HepG2 (cell line): Measurements from ENCODE around the gene PRADC1. TPM values are rescaled to one million over a fixed set of nuclear protein-coding genes. Genes with fewer than 3 reads are reported as not detected.

ENCODE experiments used
- ARID3A ChIP-seq: IDR thresholded peaks from 2 replicates; pipeline ENCODE4 v1.6.1; 2012; ENCODE audit warnings: low read depth, low read length, improper control_type of control experiment
- BCL6 ChIP-seq: IDR thresholded peaks from 2 replicates; pipeline ENCODE4 v1.6.1; 2016; ENCODE audit warnings: missing genetic modification reagents, missing compliant biosample characterization
- E2F5 ChIP-seq: sonication (generic); formaldehyde crosslinking; conservative IDR thresholded peaks from 2 replicates; pipeline ENCODE4 v1.4.0; 2020; ENCODE audit warnings: missing genetic modification reagents
- ELK4 ChIP-seq: sonication (generic); formaldehyde crosslinking; IDR thresholded peaks from 2 replicates; pipeline ENCODE4 v1.9.0; 2021; ENCODE audit warnings: missing genetic modification reagents, borderline replicate concordance
- FOXP4 ChIP-seq: sonication (generic); formaldehyde crosslinking; IDR thresholded peaks from 2 replicates; pipeline ENCODE4 v1.4.0; 2020; ENCODE audit warnings: missing genetic modification reagents
- ISL2 ChIP-seq: sonication (generic); formaldehyde crosslinking; IDR thresholded peaks from 2 replicates; pipeline ENCODE4 v1.5.0; 2020; ENCODE audit warnings: missing genetic modification reagents
- KDM2A ChIP-seq: sonication (generic); formaldehyde crosslinking; IDR thresholded peaks from 2 replicates; pipeline ENCODE4 v1.4.0; 2020; ENCODE audit warnings: low read depth, missing genetic modification reagents, borderline replicate concordance
- MAF1 ChIP-seq: sonication (generic); formaldehyde crosslinking; IDR thresholded peaks from 2 replicates; pipeline ENCODE4 v1.5.0; 2020; ENCODE audit warnings: missing genetic modification reagents, borderline replicate concordance
- PHF20 ChIP-seq: sonication (generic); formaldehyde crosslinking; IDR thresholded peaks from 2 replicates; pipeline ENCODE4 v1.5.0; 2020; ENCODE audit warnings: mild to moderate bottlenecking, missing genetic modification reagents
- PREB ChIP-seq: sonication (generic); formaldehyde crosslinking; IDR thresholded peaks from 2 replicates; pipeline ENCODE4 v1.4.0; 2020; ENCODE audit warnings: missing genetic modification reagents
- RAD21 ChIP-seq: fragments of 450-650 bp; formaldehyde crosslinking; IDR thresholded peaks from 2 replicates; pipeline ENCODE4 v1.5.0; 2020; ENCODE audit warnings: mild to moderate bottlenecking
- RARG ChIP-seq: sonication (generic); formaldehyde crosslinking; IDR thresholded peaks from 2 replicates; pipeline ENCODE4 v1.4.0; 2020; ENCODE audit warnings: low read depth, mild to moderate bottlenecking, missing genetic modification reagents
- SMAD9 ChIP-seq: sonication (generic); formaldehyde crosslinking; IDR thresholded peaks from 2 replicates; pipeline ENCODE4 v1.5.1; 2020; ENCODE audit warnings: mild to moderate bottlenecking, missing genetic modification reagents
- TARDBP ChIP-seq: sonication (generic); formaldehyde crosslinking; IDR thresholded peaks from 2 replicates; pipeline ENCODE4 v1.8.0; 2022; ENCODE audit warnings: mild to moderate bottlenecking, missing genetic modification reagents
- ZBTB3 ChIP-seq: sonication (generic); formaldehyde crosslinking; IDR thresholded peaks from 2 replicates; pipeline ENCODE4 v1.4.0; 2020; ENCODE audit warnings: low read depth, mild to moderate bottlenecking, moderate library complexity, missing genetic modification reagents, borderline replicate concordance
- ZFY ChIP-seq: sonication (generic); formaldehyde crosslinking; IDR thresholded peaks from 2 replicates; pipeline ENCODE4 v1.4.0; 2020; ENCODE audit warnings: missing genetic modification reagents
- ZNF234 ChIP-seq: sonication (generic); formaldehyde crosslinking; conservative IDR thresholded peaks from 2 replicates; pipeline ENCODE4 v1.5.1; 2020; ENCODE audit warnings: mild to moderate bottlenecking, missing genetic modification reagents
- ZNF484 ChIP-seq: sonication (generic); formaldehyde crosslinking; IDR thresholded peaks from 2 replicates; pipeline ENCODE4 v1.5.1; 2020; ENCODE audit warnings: mild to moderate bottlenecking, low read depth, missing genetic modification reagents, borderline replicate concordance
- ZNF510 ChIP-seq: sonication (generic); formaldehyde crosslinking; IDR thresholded peaks from 2 replicates; pipeline ENCODE4 v1.4.0; 2020; ENCODE audit warnings: low read depth, mild to moderate bottlenecking, missing genetic modification reagents
- ZNF639 ChIP-seq: conservative IDR thresholded peaks from 2 replicates; pipeline ENCODE4 v1.6.1; 2018; ENCODE audit warnings: missing genetic modification reagents
- ZNF891 ChIP-seq: sonication (generic); formaldehyde crosslinking; IDR thresholded peaks from 2 replicates; pipeline ENCODE4 v1.5.0; 2020; ENCODE audit warnings: mild to moderate bottlenecking, missing genetic modification reagents
- ZSCAN25 ChIP-seq: sonication (generic); formaldehyde crosslinking; IDR thresholded peaks from 2 replicates; pipeline ENCODE4 v1.8.0; 2022; ENCODE audit warnings: mild to moderate bottlenecking, missing genetic modification reagents
- polyA plus RNA-seq, 8 experiments: library from polyadenylated mRNA; depleted of rRNA in 3 of 8; stranded (reverse) in 7 of 8; unstranded in 1 of 8; fragments of >200 nt; fragmentation: Illumina TruSeq in 4 of 8; extraction: Trizol in 4 of 8; gene quantifications; 2 replicates each; pipeline versions ENCODE4 v1.2.1 to v1.2.3, GENCODE V29; 2011 to 2016; ENCODE audit warnings: low read depth in 4 of 8, missing spikeins in 1 of 8, mixed read lengths in 1 of 8; ENCODE audit not compliant: insufficient read depth in 1 of 8
- total RNA-seq, 5 experiments: library from RNA; depleted of rRNA; stranded (reverse); fragments of >200 nt; fragmentation: Illumina TruSeq; extraction: Trizol; gene quantifications; 2 replicates each; pipeline ENCODE4 v1.2.3, GENCODE V29; 2016; ENCODE audit warnings: low read depth in 1 of 5

PRADC1 gene
- total and polyA plus RNA-seq, 2 of the 13 experiments (the other 11 are each of a cell fraction or from before 2014, with no cell fraction given) = 12.1 to 37.2 TPM

GRCh38 chr2:73212448-73213176 is 20.4 kb downstream of the PRADC1 start (continued):
- peak; percentile 46 for TF ChIP-seq BCL6
- no peak for TF ChIP-seq FOXP4 (CRISPR knock-in tag)
- no peak for TF ChIP-seq ZFY (CRISPR knock-in tag)
- TF ChIP-seq ISL2 (CRISPR knock-in tag) = 0 out of 2 replicates have a peak, but pooled peaks have one; percentile 30
- TF ChIP-seq RAD21 (CRISPR knock-in tag) = peak; percentile 89
- 0 out of 2 replicates have a peak, but pooled peaks have one; percentile 22 for TF ChIP-seq ARID3A
- no peak for TF ChIP-seq ELK4 (CRISPR knock-in tag)
- no peak for TF ChIP-seq ZNF639 (CRISPR knock-in tag)
- no peak; the same call in 1 of the 2 replicates for TF ChIP-seq ZNF510 (CRISPR knock-in tag)
- TF ChIP-seq ZBTB3 (CRISPR knock-in tag) = no peak
- TF ChIP-seq PHF20 = no peak
- peak; percentile 55; the same call in 1 of the 2 replicates for TF ChIP-seq ZNF891
- TF ChIP-seq TARDBP (CRISPR knock-in tag) = no peak
- no peak for TF ChIP-seq ZNF484 (CRISPR knock-in tag)
- TF ChIP-seq SMAD9 (CRISPR knock-in tag) = no peak
- no peak for TF ChIP-seq PREB (CRISPR knock-in tag)
- TF ChIP-seq ZNF234 (CRISPR knock-in tag) = no peak
- TF ChIP-seq E2F5 (CRISPR knock-in tag) = no peak
- TF ChIP-seq RARG = no peak
- TF ChIP-seq ZSCAN25 = peak; percentile 73; the same call in 1 of the 2 replicates
- peak; percentile 43; the same call in 1 of the 2 replicates for TF ChIP-seq MAF1 (CRISPR knock-in tag)
- TF ChIP-seq KDM2A = peak; percentile 66
